DMS153 treated with DMSO at 0.1 percent for 48 hours (cell line): ENCODE measurements around the gene DGKB.

ENCODE experiments used
- DNase-seq: peaks from one replicate; lab custom pipeline; 2025; ENCODE audit not compliant: unreplicated experiment; lab: John Stamatoyannopoulos, UW

The DGKB gene

GRCh38 chr7:14902589-14903067, at the start of gene DGKB:
TSS of gene DGKB (minus strand) at chr7:14902751.
- DNase-seq = peak; percentile 81

GRCh38 chr7:14950013-14950412, 47.5 kb upstream of the DGKB start:
- no peak for DNase-seq

DNA sequence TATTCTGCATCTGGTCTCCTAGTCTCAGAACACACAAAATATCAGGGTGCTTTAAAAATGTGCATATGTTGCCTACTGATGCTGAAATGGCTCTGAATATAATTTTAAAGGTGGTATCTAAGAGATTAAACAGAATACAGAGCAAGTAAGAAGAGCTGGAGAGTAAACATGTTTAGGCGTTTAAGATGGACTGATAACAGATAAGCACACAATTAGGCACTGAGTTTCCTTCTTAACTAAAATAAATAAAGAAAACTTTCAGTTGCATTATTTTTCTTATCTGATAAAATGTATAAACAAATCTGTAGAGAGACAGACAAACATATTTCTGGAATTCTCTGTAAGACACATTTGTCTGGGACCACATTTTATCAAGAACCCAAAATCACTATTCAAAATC, 35.6 kb upstream of the DGKB start:
- DNase-seq = no peak

GRCh38 chr7:14937581-14937980, 35.0 kb upstream of the DGKB start:
- no peak for DNase-seq

- no peak for DNase-seq
Observed at GRCh38 chr7:14936554-14936953, 34.0 kb upstream of the DGKB start.

- DNase-seq = no peak
Observed at GRCh38 chr7:14934839-14935238, 32.3 kb upstream of the DGKB start.

DNA sequence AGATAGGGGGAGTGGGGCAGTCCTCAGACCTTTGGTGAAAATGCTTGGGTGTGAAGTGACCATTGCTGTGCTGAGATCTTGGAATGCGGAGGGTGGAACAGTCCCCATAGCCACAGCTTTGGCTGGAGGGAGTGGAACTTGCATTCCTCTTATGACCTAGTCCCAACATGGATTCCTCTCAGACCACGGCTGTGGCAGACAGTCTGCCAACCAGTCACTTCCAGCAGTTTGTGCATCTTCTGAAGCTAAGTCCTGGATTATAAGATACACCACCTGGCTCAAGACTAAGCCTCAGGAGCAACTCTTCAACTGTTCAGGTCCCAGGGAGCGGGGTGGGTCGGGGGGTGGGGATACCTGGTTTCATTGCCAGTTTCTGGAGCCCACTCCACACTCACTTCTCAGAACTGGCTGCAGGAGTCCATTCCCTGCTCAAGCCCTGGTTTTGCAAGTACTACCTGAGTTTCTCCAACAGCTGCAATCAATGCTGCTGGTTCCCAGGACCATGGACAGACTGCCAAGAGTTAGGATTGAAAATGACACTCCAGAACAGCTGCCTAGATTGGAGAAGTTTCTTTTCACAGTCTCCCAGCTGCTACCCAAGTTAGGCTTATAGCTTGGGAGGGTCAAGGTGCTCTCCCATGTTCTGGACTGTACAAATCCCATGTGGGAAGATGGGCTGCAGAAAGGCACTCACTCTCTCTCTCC, 29.1 kb upstream of the DGKB start:
- no peak for DNase-seq

- DNase-seq = no peak
Observed at GRCh38 chr7:14924398-14924797, 21.8 kb upstream of the DGKB start.

DNA sequence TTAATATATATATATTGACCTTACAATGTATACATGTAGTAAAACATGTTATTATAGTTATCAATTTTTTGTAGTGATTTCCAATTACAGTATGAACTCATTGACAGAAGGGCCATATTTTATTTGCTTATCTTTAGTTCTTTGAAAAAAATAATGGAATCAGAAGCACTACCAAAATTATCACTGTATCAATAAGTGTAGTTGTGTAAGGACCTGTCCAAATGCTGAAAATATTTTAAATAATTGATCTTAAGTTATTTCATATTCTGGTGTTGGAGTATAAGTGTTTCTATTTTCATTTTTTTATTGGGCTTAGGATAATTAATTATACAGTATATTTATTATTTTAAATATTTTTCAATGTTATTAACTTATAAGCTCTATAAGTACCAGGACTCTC, 8.5 kb upstream of the DGKB start:
- no peak for DNase-seq

DNA sequence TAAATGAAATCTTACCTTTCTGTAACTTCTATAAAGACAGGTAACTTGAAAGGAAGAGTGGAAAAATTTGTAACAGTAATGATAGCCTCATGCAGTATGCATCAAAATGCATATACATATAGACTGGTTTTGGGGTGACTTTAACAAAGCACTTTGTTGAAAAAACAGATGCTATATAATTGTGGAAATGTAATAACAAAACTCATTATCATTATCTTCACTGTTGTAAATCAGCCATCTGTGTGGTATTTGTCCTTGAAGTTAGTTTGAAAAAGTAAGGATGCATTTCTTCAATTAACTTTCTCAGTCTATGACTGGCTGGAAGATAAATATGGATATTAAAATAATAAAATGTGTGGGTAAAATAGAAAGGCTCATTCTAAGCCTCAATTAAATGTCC, 6.1 kb upstream of the DGKB start:
- no peak for DNase-seq

GRCh38 chr7:14905764-14906163, 3.2 kb upstream of the DGKB start:
- DNase-seq = no peak

DNA sequence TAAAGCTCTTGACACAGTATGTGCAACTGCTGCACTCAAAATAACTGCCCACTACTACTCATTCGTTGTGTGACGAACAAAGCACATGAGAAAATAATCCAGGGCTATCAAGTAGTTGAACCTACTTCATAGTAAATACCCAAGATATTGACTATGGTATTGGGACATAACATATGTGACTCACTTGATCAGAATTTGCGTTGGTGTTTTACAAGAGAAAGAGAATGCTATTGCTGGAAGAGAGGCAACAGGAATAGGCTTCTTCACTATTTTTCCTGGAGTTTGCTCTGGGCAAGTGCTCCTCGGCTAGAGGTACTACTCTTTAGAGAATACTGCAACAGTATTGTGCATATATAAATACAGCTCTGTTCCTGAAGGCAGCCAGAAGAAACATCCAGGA, 2.5 kb downstream of the DGKB start:
- DNase-seq = no peak

DNA sequence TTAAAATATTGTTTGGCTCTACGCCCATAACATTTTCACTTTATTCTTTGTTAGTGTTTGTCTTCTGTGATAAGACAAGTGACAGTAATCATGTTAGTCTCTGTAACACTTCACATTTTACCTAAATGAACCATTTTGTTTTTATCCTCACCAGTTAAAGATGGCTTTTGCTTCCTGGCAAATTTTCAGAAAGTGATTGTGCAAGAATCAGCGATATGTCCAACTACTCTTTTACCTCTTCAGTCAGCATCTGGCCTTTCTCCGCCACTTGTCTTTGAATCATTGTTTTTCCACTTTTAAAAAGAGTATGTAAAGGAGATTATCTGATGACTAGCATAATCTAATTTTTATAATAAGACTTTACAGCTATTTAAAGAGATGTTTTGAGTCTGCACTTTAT, 3.5 kb downstream of the DGKB start:
- no peak for DNase-seq

- no peak for DNase-seq
Observed at GRCh38 chr7:14896461-14896860, 6.1 kb downstream of the DGKB start.

DNA sequence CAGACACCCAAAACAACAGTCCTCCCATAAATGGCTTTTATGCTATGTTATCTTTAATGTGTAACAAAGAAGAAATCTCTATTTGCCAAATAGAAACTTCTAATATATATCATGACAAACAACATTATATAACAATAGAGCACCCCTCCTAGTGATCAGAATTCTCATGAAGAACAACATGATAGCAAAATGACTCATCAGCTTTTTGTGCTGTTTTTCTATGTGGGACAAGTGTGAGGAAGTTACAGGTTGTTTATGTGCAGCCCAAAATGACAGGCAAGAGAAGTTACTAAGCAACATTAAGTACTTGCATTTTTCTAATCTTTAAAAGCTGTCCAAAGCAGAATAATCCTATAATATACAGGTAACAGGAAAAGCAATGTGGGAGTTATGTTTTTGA, 7.7 kb downstream of the DGKB start:
- DNase-seq = peak; percentile 62

- no peak for DNase-seq
Observed at GRCh38 chr7:14892961-14893360, 9.6 kb downstream of the DGKB start.

GRCh38 chr7:14891289-14891688, 11.3 kb downstream of the DGKB start:
- DNase-seq = no peak

DNA sequence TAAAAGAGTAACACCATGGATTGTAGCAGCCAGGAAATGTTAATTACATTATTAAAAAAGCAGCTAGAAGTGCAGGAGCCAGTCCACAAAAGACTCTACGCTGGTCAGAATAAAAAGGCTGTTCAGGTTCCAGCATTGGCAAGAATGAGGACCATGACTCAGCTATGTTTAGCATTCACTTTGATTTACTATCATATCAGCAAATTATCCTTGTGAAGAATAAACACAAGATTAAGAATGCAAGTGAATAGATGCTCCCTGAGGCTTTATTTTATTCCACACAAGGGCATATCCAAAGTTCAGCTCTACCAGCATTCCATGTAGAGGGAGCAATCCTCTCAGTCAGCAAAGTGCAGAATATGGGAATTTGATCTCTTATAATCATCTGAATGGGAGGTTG, 13.6 kb downstream of the DGKB start:
- peak; percentile 27 for DNase-seq

DNA sequence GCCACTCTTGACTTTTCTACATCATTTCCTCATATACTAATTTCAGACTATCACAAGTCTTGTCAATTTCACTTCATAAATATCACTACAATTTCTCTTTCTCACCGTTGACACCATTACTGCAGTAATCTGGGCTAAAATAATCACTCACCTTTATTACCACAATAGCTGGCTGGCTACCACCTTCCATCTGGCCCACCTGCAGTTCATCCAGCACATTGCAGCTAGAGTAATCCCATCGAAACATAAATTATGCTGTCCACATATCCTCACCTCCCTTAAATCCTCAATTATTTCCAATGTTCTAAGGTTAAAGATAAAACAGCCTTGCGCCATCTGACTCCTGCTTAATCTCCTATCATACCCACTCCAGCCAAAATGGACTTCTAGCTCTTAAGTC, 16.0 kb downstream of the DGKB start:
- DNase-seq = no peak

GRCh38 chr7:14875941-14876587, 26.5 kb downstream of the DGKB start:
- no peak for DNase-seq

GRCh38 chr7:14871880-14872279, 30.7 kb downstream of the DGKB start:
- no peak for DNase-seq

GRCh38 chr7:14870394-14870793, 32.2 kb downstream of the DGKB start:
- DNase-seq = no peak

GRCh38 chr7:14868937-14869336, 33.6 kb downstream of the DGKB start:
- no peak for DNase-seq
